ENCODE data around the gene VSX2.
"Not testable (repeated sequence)": the region's sequence is repeated elsewhere in the genome, so short reads cannot be mapped to it uniquely, and the experiment has no call there.

The VSX2 gene

DNA sequence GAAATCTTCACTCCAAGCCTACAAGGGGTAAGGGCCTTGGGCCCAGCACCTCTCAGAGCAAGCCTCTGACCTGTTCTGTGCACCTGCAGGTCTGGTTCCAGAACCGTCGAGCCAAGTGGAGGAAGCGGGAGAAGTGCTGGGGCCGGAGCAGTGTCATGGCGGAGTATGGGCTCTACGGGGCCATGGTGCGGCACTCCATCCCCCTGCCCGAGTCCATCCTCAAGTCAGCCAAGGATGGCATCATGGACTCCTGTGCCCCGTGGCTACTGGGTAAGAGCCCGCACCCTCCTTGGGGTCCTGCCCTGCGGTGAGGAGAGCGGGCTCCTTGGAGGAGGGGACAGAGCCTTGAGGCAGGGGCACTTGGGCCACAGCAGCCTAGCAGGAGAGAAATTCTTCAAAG, 20.3 kb downstream of the VSX2 start:
- no peak for DNase-seq (ENCODE audit: low read depth)

DNA sequence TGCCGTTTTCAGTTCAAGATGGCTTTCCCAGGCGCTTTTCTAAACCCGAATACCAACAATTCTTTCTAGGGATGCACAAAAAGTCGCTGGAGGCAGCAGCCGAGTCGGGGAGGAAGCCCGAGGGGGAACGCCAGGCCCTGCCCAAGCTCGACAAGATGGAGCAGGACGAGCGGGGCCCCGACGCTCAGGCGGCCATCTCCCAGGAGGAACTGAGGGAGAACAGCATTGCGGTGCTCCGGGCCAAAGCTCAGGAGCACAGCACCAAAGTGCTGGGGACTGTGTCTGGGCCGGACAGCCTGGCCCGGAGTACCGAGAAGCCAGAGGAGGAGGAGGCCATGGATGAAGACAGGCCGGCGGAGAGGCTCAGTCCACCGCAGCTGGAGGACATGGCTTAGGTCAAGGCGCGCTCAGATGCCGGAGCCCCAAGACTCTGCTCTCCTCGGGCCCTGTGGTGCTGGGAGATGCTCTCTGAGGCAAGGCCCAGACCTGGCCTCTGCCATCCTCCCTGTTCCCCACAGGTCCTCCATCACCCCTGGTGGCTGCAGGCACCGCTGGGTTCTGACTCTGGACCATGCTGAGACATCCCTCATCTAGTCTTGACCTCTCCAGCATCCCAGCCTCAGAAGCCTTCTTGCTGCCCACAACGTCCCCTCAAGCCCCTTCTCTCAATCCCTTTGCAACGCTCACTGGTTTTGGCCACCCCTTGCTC, 21.4 kb downstream of the VSX2 start:
- DNase-seq (ENCODE audit: low read depth), result no peak

DNA sequence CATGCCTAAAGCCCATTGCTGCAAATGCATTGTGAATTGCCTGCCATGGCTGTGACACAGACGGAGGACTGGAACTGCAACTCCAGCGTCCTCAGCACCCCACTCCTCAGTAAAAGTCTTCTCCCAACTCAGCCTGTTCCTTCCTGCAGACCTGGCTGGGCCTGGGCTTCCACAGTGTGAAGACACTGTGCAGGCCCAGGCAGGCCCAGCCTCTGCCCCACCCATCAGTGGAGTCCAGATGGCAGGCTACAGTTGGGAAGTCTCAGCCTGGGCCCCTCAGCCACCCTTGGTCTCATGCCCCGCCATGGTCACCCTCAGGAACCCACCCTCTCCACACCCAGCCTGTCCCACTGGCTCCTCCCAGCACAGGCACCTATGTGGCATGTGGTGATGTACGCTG, 22.0 kb downstream of the VSX2 start:
- no peak for DNase-seq (ENCODE audit: low read depth)

DNA sequence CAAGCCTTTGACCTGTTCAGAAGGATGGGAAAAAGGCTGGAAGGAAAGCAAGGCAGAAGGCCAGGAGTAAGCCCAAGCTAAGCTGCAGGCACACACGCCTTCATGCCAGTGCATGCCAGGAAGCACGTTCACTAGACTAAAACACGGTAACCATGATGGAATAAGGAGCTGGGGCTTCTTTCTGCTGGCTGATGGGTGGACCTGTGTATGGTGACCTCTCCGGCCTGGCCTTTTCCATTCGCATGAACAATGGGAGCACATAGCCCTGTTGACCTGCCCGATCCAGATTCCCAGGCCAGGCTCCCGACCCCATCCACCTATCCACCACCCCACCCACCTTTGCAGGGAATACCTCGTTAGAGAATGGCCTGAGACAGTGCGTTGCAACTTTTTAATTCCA, 22.8 kb downstream of the VSX2 start:
- no peak for DNase-seq (ENCODE audit: low read depth)

DNA sequence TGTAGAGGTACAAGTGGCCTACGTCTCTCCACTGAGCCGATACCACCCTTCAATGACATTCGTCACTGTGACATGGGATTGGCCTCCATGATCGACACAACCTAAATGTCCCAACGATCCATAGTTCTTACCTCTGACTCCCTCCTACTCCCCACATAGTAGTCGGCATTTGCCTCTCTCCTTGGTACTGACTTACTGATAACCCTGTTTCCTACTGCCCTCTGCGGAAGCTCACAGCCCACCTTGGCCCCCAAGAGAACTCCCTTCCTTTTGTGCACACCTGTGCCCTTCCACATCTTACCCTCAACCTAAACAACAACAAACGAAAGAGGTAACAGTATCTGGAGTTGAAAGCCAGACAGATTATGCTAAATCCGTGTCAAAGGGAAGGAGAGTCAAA, 23.9 kb downstream of the VSX2 start:
- DNase-seq (ENCODE audit: low read depth), result no peak

DNA sequence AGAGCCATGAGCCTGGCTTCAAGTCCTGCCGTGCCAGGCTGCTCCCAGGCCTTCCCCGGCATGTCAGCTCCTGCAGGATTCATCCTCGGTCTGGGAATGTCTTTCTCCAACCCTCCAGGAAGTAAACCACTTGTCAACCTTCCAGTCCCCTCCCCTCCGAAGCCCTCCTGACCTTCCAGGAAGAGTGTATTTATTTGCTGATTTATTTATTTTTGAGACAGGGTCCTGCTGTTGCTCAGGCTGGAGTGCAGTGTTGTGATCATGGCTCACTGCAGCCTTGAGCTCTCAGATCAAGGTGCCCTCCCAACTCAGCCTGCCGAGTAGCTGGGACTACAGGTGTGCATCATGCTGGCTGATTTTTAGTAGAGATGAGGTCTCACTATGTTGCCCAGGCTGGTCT, 24.7 kb downstream of the VSX2 start:
- no peak for DNase-seq (ENCODE audit: low read depth)

DNA sequence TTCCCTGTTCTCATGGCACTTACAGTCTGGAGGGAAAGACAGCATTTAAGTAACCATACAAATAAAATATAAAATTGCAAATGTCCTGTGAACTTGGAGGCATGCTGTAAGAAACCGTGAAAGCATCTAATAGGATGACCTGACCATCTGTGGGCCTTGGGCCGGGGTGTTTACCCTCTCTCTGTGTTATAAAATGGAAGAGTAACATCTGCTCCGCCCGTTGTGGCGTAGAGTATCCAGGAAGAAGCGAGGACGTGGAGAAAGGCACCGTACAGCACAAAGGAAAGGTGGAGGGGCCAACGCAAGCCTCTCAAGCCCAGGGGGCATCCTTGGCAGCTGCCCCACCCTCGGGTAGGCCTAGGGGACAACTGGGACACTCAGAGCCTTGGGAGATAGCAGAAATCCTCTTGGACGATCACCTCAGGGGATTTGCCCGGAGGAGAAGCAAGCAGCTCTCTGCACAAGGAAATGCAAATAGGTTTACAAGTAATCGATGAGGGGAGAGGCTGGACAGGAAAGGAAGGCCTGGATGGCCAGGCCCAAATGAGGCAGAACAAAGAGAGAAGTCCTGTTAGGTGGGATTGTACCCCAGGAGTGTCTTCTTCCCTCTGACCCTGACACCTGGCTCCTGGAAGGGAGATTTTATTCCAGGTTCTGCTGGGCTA, 26.2 kb downstream of the VSX2 start:
- no peak for DNase-seq (ENCODE audit: low read depth)

DNA sequence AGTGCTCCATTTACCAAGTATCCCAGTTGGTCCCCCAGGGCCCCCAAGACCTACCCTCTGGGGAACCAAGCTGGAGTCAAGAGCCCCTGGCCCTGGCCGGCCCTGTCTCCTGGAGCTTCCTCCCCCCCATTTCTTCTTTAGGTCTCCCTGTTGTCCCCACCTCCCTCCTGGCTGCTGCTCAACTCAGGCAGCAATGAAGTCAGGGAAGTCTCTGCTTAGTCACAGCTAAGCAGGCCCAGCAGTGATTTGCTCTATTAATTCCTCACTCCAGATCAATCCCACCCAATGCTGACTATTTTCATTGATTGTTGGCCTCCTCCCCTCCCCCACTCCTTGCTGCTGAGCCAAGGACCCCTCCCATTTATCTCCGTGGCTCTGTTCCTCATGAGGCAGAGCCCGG, 28.3 kb downstream of the VSX2 start:
- DNase-seq (ENCODE audit: low read depth), result no peak

DNA sequence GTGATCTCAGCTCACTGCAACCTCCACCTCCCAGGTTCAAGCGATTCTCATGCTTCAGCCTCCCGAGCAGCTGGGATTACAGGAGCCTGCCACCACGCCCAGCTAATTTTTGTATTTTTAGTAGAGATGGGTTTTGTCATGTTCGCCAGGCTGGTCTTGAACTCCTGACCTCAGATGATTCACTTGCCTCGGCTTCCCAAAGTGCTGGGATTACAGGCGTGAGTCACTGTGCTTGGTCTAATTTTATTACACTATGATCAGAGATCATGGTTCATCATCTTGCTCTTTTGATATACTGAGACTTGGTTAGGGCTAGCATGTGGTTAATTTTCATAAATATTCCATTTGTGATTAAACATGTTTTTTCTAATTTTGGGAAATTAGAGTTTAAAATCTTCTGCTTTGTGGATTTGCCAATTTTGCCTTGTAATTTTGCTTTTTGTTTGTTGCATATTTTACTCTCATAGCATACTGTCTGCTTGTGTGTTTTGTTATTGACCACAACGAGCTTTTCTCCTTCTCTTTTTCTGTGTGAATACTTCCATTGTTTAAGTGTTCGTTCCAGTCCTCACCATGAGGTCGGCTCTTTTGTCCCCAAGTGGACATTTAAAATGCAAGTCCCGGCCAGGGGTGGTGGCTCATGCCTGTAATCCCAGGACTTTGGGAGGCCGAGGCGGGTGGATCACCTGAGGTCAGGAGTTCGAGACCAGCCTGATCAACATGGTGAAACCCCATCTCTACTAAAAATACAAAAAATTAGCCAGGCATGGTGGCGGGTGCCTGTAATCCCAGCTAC, 31.3 kb downstream of the VSX2 start:
- not testable (repeated sequence) for DNase-seq (ENCODE audit: low read depth)

DNA sequence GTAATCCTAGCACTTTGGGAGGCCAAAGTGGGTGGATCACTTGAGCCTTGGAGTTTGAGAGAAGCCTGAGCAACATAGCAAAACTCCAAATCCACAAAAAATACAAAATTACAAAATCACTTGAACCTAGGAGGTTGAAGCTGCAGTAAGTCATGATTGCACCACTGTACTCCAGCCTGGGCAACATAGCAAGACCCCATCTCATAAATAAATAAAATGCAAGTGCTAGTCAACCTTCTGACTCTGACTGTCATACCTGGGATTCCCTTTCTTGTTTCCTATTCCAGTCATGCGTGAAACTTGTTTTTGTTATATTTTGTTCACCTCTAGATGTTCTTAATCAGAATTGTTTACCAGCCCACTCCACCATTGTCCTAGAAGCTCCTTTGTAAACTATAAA, 32.1 kb downstream of the VSX2 start:
- DNase-seq (ENCODE audit: low read depth), result no peak

DNA sequence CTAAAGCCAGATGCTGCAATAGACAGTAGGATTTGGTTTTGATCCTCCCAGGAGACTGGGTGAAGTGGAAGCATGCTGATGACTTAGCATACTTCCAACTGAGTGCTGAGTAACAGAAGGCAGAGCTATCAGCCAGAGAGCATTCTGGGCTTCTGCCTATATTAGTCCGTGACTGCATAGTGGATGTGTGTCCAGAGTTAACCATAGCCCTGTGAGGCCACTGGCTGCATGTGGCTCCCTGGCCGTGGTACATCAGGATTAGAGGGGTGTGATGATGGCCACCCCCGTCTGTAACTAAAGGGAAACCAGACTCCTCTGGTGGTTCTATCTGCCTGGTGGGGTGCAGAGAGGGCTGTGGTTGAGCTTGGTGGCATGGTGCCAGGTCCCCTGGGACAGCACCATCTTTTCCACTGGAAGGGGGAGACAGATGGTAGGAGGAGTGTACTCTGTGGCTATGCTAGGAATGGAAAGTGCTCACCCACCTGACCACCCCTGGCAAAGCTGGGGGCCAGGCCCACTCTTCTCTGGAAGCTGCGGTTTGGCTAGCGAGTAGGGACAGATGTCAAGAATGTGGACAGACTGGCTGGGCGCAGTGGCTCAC, 36.1 kb downstream of the VSX2 start:
- no peak for DNase-seq (ENCODE audit: low read depth)

DNA sequence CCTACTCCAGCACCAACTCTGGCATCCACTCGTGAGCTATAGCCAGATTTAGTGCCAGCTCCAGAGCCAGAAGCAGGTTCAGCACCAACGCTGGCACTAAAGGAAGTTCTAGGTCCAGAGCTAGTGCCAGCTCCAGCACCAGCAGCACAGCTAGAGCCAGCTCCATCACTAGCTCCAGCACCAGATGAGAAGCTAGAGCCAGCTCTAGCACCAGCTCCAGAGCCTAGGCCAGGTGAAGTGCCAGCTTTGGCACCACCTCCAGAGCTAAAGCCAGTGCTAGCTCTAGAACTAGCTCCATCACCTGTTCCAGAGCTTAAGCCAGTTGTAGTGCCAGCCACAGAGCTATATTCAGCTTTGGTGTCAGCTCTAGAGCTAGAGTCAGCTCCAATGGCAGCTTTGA, 38.8 kb downstream of the VSX2 start:
- DNase-seq (ENCODE audit: low read depth), result no peak

DNA sequence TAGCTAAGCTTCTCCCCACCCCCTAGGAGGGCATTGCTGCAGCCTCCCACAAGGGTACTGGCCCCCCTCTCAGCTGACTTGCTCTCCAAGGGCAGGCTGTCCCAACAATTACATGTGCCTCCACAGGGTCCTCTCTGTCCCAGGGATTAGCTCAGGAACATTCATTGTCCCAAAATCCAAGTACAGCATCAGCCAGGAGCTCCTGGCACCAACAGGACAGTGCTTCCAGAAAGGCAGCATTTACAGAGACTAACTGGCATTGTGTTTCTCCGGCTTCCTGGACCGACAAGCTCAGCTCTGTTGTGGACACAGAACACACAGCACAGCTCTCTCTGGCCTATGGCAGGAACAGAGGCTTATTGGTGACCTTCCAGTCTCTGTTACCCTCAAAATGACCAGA, 41.8 kb downstream of the VSX2 start:
- no peak for DNase-seq (ENCODE audit: low read depth)

DNA sequence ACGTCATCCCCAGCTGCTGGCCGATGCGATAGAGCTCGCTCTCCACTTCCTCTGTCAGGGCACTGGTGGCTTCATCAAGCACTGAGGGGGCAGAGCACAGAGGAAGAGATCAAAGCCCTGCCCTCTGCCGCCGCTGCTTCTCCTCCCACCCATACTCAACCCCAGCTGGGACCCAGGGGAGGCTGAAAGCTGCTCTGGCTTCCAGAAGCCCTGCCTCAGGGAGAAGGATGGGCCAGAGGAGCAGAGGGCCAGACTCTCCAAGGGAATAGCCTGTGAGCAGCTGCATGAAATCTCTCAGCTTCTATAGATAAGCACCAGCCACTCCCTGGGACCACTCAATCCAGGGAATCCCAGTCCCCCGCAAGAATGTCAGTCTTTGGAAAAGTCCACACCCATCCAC, 47.5 kb downstream of the VSX2 start:
- DNase-seq (ENCODE audit: low read depth), result no peak

DNA sequence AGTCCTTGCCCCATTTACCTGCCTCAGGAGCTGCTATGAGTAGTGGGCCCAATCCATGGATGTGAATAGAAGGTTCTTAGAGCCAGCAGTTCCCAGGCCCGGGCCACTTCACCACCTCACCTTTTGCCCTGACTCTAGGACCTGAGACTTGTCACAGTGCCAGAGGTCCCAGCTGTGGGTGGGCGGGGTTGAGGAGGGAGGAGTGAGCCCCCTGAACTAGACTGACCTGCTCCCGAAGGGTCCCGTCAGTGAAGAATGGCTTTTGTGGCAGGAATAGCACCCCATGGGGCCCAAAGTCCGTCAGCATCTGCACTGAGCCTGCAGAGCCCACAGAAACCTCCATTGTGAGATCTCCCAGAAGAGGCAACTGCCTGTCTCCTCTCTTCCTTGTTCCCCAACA, 50.6 kb downstream of the VSX2 start:
- DNase-seq (ENCODE audit: low read depth), result no peak

DNA sequence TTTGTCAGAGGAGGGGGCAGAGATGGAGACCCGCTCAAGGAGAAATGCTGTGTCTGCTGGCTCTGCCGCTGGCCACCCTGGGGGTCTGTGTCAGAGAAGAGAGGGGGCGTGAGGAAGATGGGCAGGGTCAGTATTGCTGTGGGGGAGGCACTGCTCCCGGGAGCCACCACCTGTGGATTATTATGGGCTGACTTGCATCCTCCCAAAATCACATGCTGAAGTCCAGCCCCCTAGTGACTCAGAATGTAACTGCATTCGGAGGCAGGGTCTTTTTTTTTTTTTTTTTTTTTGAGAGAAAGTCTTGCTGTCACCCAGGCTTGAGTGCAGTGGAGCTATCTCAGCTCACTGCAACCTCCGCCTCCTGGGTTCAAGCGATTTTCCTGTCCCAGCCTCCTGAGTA, 51.2 kb downstream of the VSX2 start:
- no peak for DNase-seq (ENCODE audit: low read depth)

DNA sequence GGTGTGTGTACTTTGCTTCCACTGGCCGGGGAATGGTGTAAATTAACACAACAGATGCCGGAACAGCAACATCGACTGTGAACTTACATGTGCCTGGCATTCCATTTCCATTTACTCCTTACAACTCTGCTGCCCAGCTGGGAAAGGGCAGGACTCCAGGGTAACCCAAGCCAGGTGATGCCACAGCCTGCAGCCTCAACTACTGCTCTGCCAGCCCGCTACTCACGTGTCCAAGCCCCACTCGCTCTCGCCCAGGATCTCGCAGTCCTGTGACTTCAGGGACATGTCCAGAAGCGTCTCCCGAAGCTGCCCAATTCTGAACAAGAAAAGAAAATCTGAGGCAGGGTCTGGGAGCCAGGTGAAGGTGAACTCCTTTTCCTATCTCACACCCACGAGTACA, 52.8 kb downstream of the VSX2 start:
- no peak for DNase-seq (ENCODE audit: low read depth)

DNA sequence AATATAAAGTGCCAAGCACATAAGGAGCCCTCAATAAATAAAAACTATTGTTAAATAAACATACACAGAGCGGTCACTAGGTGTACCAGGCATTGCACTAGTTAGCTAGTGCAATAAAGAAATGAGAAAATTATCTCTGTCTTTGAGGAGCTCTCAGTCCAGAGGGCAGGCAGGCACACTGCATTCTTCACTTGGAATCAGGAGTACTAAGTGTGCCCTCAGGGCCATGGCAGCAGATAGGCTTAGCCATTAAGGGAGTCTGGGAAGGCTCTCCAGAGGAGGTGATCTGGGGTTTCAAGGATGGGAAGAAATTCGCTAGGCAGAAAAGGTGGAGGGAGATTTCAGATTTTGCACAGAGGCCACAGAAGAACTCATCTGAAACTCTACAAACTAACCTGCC, 54.4 kb downstream of the VSX2 start:
- DNase-seq (ENCODE audit: low read depth), result no peak

DNA sequence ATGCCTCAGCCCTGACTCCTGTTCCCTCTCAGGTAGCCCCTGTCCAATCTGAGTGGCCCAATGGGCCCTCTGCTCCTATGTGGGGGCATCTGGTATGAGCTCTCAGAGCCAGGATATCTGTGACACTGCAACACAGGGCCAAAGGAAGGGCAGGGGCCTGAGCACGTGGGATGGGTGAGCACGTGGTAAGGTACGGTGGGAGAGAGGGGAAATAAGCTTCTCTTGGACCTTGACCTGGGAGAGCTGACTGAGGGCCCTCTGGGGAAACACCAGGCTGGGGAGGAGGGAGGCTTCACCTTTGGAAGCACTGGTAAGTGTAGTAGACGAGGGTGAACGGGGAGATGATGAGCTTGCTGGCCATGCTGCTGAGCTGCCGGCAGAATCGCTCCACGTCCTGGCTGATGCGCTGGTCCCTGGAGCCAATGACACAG, 56.8 kb downstream of the VSX2 start:
- no peak for DNase-seq (ENCODE audit: low read depth)

DNA sequence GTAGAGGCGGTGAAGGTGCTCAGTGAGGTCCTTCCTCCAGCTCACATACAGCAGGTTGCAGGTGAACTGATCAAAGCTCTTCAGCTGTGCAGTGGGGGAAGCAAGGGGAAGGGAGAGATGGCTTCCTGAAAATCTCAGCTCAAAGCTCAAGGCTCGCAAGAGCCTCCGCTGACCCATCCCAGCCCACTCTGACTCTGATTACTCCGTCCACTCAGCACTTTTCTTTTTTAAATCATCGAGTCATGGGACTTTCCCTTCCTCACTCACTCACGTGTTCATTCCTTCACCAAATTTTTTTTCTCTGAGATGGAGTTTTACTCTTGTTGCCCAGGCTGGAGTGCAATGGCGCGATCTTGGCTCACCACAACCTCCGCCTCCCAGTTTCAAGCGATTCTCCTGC, 58.7 kb downstream of the VSX2 start:
- DNase-seq (ENCODE audit: low read depth), result no peak

DNA sequence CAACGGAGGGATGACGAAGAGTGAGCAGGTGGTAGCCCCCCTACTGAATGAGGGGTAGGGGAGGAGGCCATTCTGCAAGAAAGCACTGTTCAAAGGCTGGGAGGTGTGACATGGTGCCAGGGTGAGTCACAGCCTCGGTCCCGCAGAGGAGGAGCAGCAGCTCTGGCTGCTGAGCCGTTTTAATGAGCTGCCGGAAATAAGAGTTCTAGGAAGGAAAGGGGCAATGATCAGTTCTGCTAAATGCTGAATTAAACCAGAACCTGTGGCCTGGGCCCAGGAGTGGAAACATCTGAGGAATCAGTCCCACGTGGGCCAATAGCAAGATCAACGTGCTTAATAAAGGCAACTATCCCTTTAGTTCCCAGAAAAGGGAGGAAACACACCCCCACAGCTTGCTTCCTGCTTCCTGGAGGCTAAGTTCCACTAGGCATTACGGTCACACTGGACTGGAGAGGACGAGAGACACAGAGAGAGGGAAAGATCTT, 59.9 kb downstream of the VSX2 start:
- DNase-seq (ENCODE audit: low read depth), result no peak

DNA sequence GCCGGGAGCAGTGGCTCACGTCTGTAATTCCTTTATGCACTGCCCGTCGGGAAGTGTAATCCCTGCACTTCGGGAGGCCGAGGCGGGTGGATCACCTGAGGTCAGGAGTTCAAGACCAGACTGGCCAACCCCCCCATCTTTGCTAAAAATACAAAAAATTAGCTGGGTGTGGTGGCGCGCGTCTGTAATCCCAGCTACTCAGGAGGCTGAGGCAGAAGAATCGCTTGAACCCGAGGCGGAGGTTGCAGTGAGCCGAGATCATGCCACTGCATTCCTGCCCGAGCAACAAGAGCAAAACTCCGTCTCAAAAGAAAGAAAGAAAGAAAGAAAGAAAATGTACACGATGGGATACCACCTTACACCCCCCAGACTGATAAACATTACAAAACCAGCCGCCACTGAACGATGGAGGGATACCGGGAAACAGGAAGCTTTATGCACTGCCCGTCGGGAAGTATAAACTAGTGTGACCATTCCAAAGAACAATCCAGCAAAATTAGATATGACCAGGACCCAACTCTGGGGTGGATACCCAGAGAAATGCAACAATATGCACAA, 62.4 kb downstream of the VSX2 start:
- DNase-seq (ENCODE audit: low read depth), result no peak
